GM19023 (cell line): ENCODE data around the gene PARP3.
A peak's percentile ranks its signal among the peaks of the same experiment; 100 is the strongest.
"Not testable (repeated sequence)": the region's sequence is repeated elsewhere in the genome, so short reads cannot be mapped to it uniquely, and the experiment has no call there.

Source experiments
- ATAC-seq: cut with Tn5 transposase; IDR thresholded peaks from one replicate; pipeline ENCODE4 v1.9.1; 2021; ENCODE audit warnings: mild to moderate bottlenecking, moderate library complexity; ENCODE audit not compliant: unreplicated experiment

Gene PARP3

GRCh38 chr3:51941798-51942602, at the start of gene PARP3, which contains the start of gene RRP9:
Gene PARP3, plus strand, starts transcription at chr3:51942363. Its CDS starts 993 bp downstream, at chr3:51943356.
Gene RRP9, minus strand, starts transcription at chr3:51941904. Its CDS starts 37 bp downstream, at chr3:51941867.
- peak; percentile 87 for ATAC-seq

- no peak for ATAC-seq
Observed at GRCh38 chr3:51894391-51894790, 47.8 kb upstream of the PARP3 start.

- ATAC-seq = no peak
Observed at GRCh38 chr3:51894939-51895338, 47.2 kb upstream of the PARP3 start.

DNA sequence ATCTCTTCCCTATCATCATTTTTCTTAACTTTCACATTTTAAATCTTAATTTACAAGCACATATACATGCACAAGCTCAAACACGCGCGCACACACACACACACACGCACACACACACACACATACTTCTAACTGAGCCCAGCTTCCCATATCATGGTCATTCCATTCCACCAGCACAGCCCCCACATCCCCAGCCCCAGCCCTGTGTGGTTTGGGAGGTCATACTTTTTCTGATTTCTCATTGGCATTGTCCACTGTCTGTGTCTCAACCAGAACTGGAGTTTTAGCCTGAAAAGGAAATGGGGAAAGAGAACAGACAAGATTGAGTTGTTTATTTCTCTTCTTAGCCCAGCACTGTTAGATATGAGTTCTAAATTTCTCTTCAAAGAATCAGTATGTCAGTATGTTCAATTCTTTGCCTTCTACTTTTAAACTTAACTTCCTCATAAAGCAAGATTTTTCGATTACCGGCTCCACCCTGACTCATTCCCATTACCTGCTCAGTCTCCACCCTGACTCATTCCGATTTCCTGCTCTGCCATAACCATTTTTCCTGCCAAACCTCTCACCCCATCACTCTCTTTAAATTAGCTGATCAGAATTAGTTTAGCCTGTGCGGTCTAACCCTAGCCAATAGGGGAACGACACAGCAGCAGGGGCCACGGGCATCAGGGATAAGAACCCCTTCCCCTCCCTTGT, 45.4 kb upstream of the PARP3 start:
- ATAC-seq = no peak

DNA sequence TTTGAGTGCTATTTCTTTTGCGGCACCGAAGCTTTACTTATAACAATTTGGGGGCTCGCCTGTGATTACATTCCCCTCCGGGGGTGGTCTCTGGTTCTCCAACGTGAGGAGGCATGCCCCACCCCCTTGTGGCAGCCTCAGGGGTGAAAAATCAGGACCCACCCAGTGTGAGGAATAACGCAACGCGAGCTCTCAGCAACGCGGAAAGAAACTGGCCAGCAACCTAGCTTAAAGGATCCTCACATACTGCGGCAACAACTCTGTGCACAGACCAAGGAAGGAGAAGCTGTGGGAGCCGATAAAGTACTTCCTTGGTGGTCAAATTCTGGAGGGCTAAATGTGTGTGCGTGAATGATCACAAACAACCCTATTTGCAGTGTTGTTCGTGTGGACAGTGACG, 44.8 kb upstream of the PARP3 start:
- no peak for ATAC-seq

GRCh38 chr3:51900043-51900442, 42.1 kb upstream of the PARP3 start:
- not testable (repeated sequence) for ATAC-seq

- ATAC-seq = not testable (repeated sequence)
Observed at GRCh38 chr3:51902361-51902760, 39.8 kb upstream of the PARP3 start.

DNA sequence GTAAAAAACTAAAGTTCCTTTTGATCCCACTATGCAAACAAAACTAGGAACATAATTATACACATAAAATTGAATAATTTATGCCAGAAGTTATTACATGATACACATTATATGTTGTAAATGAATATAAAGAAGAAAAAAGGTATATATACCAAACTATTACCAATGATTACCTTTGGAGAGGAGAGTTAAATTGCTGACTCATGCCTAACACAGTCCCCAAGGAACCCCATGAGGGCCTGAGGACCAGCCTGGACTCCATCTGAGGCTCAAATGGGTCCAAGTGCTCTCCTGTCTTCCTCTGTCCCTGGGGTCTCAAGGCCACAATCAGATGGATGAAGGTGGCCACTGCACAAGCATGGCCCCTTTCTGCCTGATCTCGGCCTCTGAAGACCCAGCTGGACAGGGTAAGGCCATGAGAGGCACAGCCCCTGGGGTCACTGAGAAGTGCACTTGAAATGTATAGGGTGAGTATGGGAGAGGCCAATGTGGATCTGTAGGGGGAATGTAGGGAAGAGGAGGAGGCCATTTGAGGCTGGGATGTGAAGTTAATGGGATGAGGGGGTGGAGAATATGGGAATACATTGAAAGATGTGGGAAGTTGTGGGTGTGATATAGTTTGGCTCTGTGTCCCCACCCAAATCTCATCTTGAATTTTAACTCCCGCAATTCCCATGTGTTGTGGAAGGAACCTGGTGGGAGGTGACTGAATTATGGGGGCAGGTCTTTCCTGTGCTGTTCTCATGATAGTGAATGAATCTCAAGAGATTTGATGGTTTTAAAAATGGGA, 37.9 kb upstream of the PARP3 start:
- no peak for ATAC-seq

GRCh38 chr3:51908026-51908425, 34.1 kb upstream of the PARP3 start:
- no peak for ATAC-seq

DNA sequence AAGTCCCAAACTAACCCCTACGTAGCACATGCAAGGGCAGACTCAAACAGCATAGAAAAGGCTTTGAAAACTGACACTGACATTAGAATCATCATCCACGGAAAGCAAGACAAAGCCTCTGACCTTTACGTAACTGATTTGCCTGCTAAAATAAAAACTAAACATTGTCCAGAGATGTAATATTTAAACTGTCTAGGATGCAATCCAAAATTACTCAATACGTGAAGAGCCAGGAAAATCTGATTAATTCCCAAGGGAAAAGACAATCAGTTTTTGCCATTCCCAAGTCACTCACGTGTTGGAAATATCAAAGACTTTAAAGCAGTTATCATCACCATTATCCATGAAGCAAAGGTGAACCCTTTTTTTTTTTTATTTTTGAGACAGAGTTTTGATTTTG, 25.7 kb upstream of the PARP3 start:
- no peak for ATAC-seq

DNA sequence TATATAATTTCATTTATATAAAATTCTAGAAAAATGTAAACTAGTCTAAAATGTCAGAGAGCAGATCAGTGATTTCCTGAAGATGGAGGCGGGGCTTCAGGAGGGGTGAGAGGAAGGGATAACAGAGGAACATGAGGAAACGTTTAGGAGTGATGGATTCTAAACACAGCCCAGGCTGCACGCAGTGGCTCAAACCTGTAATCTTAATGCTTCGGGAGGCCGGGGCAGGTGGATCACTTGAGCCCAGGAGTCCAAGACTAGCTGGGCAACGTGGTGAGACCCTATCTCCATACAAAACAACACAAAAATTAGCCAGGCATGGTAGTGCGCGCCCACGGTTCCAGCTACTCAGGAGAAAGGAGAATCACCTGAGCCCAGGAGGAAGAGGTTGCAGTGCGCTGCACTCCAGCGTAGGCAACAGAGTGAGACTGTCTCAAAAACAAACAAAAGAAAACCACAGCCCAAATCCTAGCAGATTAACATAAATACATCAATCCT, 21.0 kb upstream of the PARP3 start:
- no peak for ATAC-seq

DNA sequence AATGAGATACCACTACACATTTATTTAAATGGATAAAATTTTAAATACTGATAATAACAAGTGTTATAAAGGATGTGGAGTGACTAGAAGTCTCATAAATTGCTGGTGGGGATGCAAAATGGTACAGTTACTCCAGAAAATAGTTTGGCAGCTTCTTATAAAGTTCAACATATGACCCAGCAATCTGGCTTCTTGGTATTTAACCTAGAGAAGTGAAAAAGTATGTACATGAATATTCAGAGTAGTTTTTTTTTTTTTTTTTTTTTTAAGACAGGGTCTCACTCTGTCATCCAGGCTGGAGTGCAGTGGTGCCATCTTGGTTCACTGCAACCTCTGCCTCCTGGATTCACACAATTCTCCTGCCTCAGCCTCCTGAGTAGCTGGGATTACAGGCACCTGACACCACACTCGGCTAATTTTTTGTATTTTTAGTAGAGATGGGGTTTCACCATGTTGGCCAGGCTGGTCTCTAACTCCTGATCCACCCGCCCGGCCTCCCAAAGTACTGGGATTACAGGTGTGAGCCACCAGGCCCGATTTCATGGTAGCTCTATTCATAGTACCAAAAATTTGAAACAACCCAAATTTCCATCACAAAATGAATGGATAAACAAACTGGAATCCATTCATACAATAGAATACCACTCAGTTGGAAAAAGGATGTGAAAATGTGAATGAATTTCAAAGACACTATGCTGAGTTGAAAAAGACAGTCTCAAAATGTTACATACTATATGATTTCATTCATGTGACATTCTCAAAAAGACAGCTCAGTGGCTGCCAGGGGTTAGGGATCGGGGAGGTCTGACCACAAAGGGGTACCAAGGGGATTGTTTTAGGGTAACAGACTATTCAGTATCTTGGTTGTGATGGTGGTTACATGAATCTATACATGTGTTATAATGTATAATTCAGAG, 14.8 kb upstream of the PARP3 start:
- no peak for ATAC-seq

GRCh38 chr3:51928438-51928837, 13.7 kb upstream of the PARP3 start:
- ATAC-seq = no peak

GRCh38 chr3:51928981-51929380, 13.2 kb upstream of the PARP3 start:
- ATAC-seq = not testable (repeated sequence)

GRCh38 chr3:51929420-51930003, 12.7 kb upstream of the PARP3 start:
- ATAC-seq = no peak

GRCh38 chr3:51930439-51930838, 11.7 kb upstream of the PARP3 start:
- no peak for ATAC-seq

DNA sequence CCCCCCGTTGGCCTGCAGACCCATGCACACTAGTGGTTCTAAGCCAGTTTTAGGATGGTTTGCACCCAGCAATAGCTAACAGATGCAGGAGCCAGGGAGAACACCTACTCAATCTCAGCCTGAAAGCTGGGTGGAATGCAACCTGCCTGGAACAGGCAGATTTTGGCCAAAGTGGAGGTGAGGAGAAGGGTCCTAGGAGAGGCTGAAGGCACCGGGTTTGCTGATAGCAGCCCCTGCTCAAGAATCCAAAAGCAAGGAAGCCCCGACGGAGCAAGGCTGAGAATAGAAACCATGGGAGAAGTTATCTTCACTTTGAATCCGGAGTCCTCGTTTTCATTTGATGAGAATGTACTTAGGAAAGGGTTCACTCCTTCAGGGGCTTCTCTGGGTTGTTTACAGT, 10.4 kb upstream of the PARP3 start:
- ATAC-seq = no peak

DNA sequence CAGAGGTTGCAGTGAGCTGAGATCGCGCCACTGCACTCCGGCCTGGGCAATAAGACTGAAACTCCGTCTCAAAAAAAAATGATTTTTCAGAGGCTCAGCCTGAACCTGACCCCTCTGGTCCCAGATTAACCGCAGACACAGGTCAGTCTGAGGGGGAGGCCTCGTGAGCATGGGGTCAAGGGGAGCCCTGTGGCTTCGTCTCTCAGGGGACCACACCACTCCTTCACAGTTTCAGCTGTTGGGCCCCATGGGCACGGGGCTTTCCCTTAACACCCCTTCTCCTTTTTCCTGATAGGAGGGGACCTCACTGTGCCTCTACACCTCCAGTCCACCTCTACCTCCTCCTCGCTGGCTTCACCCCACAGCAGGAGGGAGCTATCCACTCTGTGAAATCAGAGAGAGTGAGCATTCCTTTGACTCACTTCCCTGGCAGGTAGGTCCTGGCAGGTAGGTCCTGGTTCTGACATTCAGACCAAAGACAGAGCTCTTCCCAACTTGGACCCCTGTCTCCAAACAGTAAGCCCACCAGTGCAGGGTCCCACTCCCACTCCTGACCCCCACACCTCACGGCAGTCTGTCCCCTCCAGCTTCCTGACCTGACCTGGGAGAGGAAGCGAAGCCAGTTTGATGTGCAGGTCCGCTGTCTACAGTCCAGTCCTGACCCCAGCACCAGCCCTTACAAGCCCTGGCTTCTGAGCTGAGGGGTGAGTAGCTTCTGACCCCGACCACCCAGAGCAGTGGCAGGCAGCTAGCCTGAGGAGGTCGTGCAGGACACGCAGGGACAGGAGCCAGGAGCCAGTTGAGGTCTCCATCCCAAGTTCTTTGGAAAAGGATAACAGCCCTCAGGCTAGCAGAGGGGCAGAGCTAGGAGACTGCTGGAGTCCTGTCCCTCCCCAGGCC, 9.4 kb upstream of the PARP3 start:
- ATAC-seq = no peak
